Keratinocyte (primary cell): ENCODE measurements around the gene GNMT. TPM values are rescaled to one million over a fixed set of nuclear protein-coding genes. Genes with fewer than 3 reads are reported as not detected.

ENCODE experiments used
- DNase-seq: peaks from one replicate; pipeline ENCODE4 v3.0.0-alpha.2; 2011; ENCODE audit warnings: low read depth, missing footprints, low spot score
- FAIRE-seq: peaks from 2 replicates; lab custom pipeline; 2011; peaks lifted over from hg19 to GRCh38; lab: Jason Lieb, UNC
- H2AFZ ChIP-seq: 2 replicates; pipeline ENCODE4 v1.6.0; 2012; ENCODE audit warnings: low read length, control low read depth, inconsistent platforms; ENCODE audit not compliant: control insufficient read depth
- H3K27ac ChIP-seq: 2 replicates; pipeline ENCODE4 v1.5.1; 2011; ENCODE audit warnings: low read length; ENCODE audit not compliant: control insufficient read depth, insufficient read depth
- H3K27me3 ChIP-seq: 3 replicates; pipeline ENCODE4 v1.6.0; 2011; ENCODE audit warnings: low read length; ENCODE audit not compliant: control insufficient read depth, insufficient read depth; ENCODE audit errors: extremely low read depth
- H3K36me3 ChIP-seq, 2 experiments: 2 replicates in 1 of 2; 3 replicates in 1 of 2; pipeline ENCODE4 v1.5.1; 2011; ENCODE audit warnings: low read length in 2 of 2, mild to moderate bottlenecking in 1 of 2; ENCODE audit not compliant: control insufficient read depth in 2 of 2, insufficient read depth in 2 of 2; ENCODE audit errors: extremely low read depth in 1 of 2
- H3K4me1 ChIP-seq: 3 replicates; pipeline ENCODE4 v1.5.1; 2011; ENCODE audit warnings: low read length; ENCODE audit not compliant: control insufficient read depth, insufficient read depth; ENCODE audit errors: extremely low read depth
- H3K4me2 ChIP-seq: 3 replicates; pipeline ENCODE4 v1.6.0; 2011; ENCODE audit warnings: low read depth, low read length; ENCODE audit not compliant: control insufficient read depth, insufficient read depth; ENCODE audit errors: extremely low read depth
- H3K4me3 ChIP-seq, 3 experiments: fragments of 200-600 bp in 1 of 3; sonication (generic) in 1 of 3; 2 replicates in 2 of 3; 3 replicates in 1 of 3; pipeline ENCODE4 v1.5.1; 2011 to 2016; ENCODE audit warnings: low read length in 3 of 3, mild to moderate bottlenecking in 3 of 3, control low read depth in 2 of 3, inconsistent platforms in 1 of 3, low read depth in 1 of 3, mixed read lengths in 1 of 3, mixed run types in 1 of 3, moderate library complexity in 1 of 3; ENCODE audit not compliant: control insufficient read depth in 2 of 3, insufficient read depth in 2 of 3; ENCODE audit errors: extremely low read depth in 1 of 3
- H3K79me2 ChIP-seq: 2 replicates; pipeline ENCODE4 v1.6.0; 2012; ENCODE audit warnings: low read length; ENCODE audit not compliant: control insufficient read depth, insufficient read depth
- H3K9ac ChIP-seq: 3 replicates; pipeline ENCODE4 v1.6.0; 2011; ENCODE audit warnings: low read length; ENCODE audit not compliant: control insufficient read depth, insufficient read depth; ENCODE audit errors: extremely low read depth
- H3K9me1 ChIP-seq: 3 replicates; pipeline ENCODE4 v1.6.0; 2011; ENCODE audit warnings: low read length; ENCODE audit not compliant: control insufficient read depth, insufficient read depth; ENCODE audit errors: extremely low read depth
- H3K9me3 ChIP-seq: 2 replicates; pipeline ENCODE4 v1.5.1; 2012; ENCODE audit warnings: low read depth, low read length; ENCODE audit not compliant: control insufficient read depth
- H4K20me1 ChIP-seq: 3 replicates; pipeline ENCODE4 v1.6.0; 2011; ENCODE audit warnings: low read length; ENCODE audit not compliant: control insufficient read depth, insufficient read depth; ENCODE audit errors: extremely low read depth
- CTCF ChIP-seq, 3 experiments: IDR thresholded peaks in 1 of 3; conservative IDR thresholded peaks in 1 of 3; optimal IDR thresholded peaks in 1 of 3; 2 replicates in 2 of 3; 3 replicates in 1 of 3; pipeline versions ENCODE3 to v1.5.1; 2011; ENCODE audit warnings: low read length in 3 of 3, mild to moderate bottlenecking in 3 of 3, moderate library complexity in 2 of 3, control low read depth in 1 of 3, inconsistent platforms in 1 of 3; ENCODE audit not compliant: insufficient read depth in 2 of 3; ENCODE audit errors: extremely low read depth in 1 of 3
- EZH2 ChIP-seq: IDR thresholded peaks from one replicate; pipeline ENCODE4 v1.6.1; 2012; ENCODE audit warnings: inconsistent platforms, mild to moderate bottlenecking, low read length, moderate library complexity
- dilution Hi-C: fragments of 300-500 bp; cut with MboI; formaldehyde crosslinking; loops from one replicate; pipeline ENCODE4 v1.7.0; 2020; ENCODE audit warnings: low sequenced_read_pairs; ENCODE audit not compliant: extremely low pct_ligation_motif_present
- polyA plus RNA-seq, 5 experiments: library from polyadenylated mRNA; depleted of rRNA in 3 of 5; stranded (reverse) in 3 of 5; stranded (forward) in 1 of 5; unstranded in 1 of 5; fragments of >200 nt; gene quantifications; 1 replicate in 1 of 5; 2 replicates in 3 of 5; 3 replicates in 1 of 5; pipeline versions ENCODE4 v1.2.1 to v1.2.3, GENCODE V29; 2011 to 2012; ENCODE audit warnings: missing spikeins in 2 of 5, low read depth in 1 of 5, low replicate concordance in 1 of 5

Gene GNMT
- polyA plus RNA-seq, 1 donor (not counting 4 experiments of a cell fraction or from before 2014, with no cell fraction given), result 0.08 TPM

GRCh38 chr6:42978839-42979522 is 18.4 kb downstream of the GNMT start, which contains the start of gene PEX6:
Gene PEX6, minus strand, starts transcription at chr6:42979181. Its CDS starts 31 bp downstream, at chr6:42979150.
- Histone ChIP-seq H4K20me1 (no peaks in the 10 kb centered on the region), H3K27me3 (no peaks in the 10 kb centered on the region), H3K4me3 (peak within 1 kb of the TSS; percentile 69 to 93 (median 93)), H3K9me3 (no peaks in the 10 kb centered on the region), H3K9me1 (no peaks in the 10 kb centered on the region), H3K27ac (peak within 1 kb of the TSS; percentile 81), H3K9ac (peak within 1 kb of the TSS; percentile 87), H2AFZ (peak within 1 kb of the TSS; percentile 97), H3K36me3 (peaks cover 0 to 2% of the 10 kb centered on the region in 2 experiments), H3K79me2 (peaks cover 20% of the 10 kb centered on the region), H3K4me2 (peak within 1 kb of the TSS; percentile 99), H3K4me1 (peaks cover 32% of the 10 kb centered on the region)
- peak; percentile 42 for DNase-seq
- peak in 1 of 3 experiments; percentile 1 for TF ChIP-seq CTCF (optimal IDR thresholded peaks at IDR 0.05 in 1 of 3, IDR thresholded peaks at IDR 0.05 in 1 of 3, conservative IDR thresholded peaks at IDR 0.05 in 1 of 3; ENCODE audit: extremely low read depth in 1 of 3, insufficient read depth in 2 of 3, low read length in 3 of 3)
- no peak for TF ChIP-seq EZH2
- peak; percentile 75 for FAIRE-seq
- dilution Hi-C loops, result no loop called here

GRCh38 chr6:42979523-42980177 is 19.1 kb downstream of the GNMT start:
- Histone ChIP-seq H4K20me1 (no peaks in the 10 kb centered on the region), H3K9me3 (no peaks in the 10 kb centered on the region), H3K9ac (peak overlapping the region; percentile 87), H3K36me3 (no peaks in the 10 kb centered on the region), H3K79me2 (peaks cover 20% of the 10 kb centered on the region), H2AFZ (peak overlapping the region; percentile 97), H3K9me1 (no peaks in the 10 kb centered on the region), H3K4me1 (peaks cover 31% of the 10 kb centered on the region), H3K27me3 (no peaks in the 10 kb centered on the region), H3K4me3 (peak overlapping the region; percentile 69 to 93 (median 93)), H3K27ac (peak overlapping the region; percentile 81), H3K4me2 (peak overlapping the region; percentile 99)
- dilution Hi-C loops, result no loop called here
- DNase-seq, result no peak
- no peak for TF ChIP-seq CTCF (optimal IDR thresholded peaks at IDR 0.05 in 1 of 3, IDR thresholded peaks at IDR 0.05 in 1 of 3, conservative IDR thresholded peaks at IDR 0.05 in 1 of 3; ENCODE audit: extremely low read depth in 1 of 3, insufficient read depth in 2 of 3, low read length in 3 of 3)
- TF ChIP-seq EZH2, result no peak
- peak; percentile 9 for FAIRE-seq
